ENCODE data around the gene SIGLEC10. TPM values are rescaled to one million over a fixed set of nuclear protein-coding genes. Genes with fewer than 3 reads are reported as not detected.

SIGLEC10 gene
- total and polyA plus RNA-seq, 2 of the 4 experiments (the other 2 are of a cell fraction), result not detected

- H3K36me3 ChIP-seq (ENCODE audit: control insufficient read depth, insufficient read depth, low read length), result no peaks in the 10 kb centered on the region
- WGBS, 2 experiments (ENCODE audit: extremely low coverage in 2 of 2, insufficient read length in 1 of 2), result no CpG with 5 or more reads among the region's 5 CpGs
- no peaks in the 10 kb centered on the region for H3K27me3 ChIP-seq (ENCODE audit: control insufficient read depth, insufficient read depth, low read length)
- H2BK5ac ChIP-seq (ENCODE audit: low read depth, low read length, poor library complexity, severe bottlenecking), result no peak overlapping the region
- H3K56ac ChIP-seq (ENCODE audit: extremely low read depth, insufficient read depth, low read length), result no peak overlapping the region
- DNase-seq (no peak), ATAC-seq (ENCODE audit: low read depth) (no peak)
- in situ Hi-C loops (cut with MboI; ENCODE audit: low sequenced_read_pairs) (no loop called here), intact Hi-C loops (cut with micrococcal nuclease) (no loop called here), dilution Hi-C loops (cut with HindIII; ENCODE audit: low sequenced_read_pairs, unreplicated experiment) (no loop called here)
- H3K4me2 ChIP-seq (ENCODE audit: low read depth, low read length), result no peak overlapping the region
- 0 out of 4 replicates have a peak, but pooled peaks cover 0 to 6% of the 10 kb centered on the region in 2 experiments for H3K79me1 ChIP-seq (ENCODE audit: low read depth in 1 of 2, low read length in 2 of 2)
- H3K23ac ChIP-seq (ENCODE audit: low read depth, low read length), result no peak overlapping the region
- no peak overlapping the region for H3K27ac ChIP-seq (ENCODE audit: insufficient read depth, low read length)
- H2AK5ac ChIP-seq (ENCODE audit: low read depth, low read length), result no peak overlapping the region
- H3K4me1 ChIP-seq (ENCODE audit: control insufficient read depth, insufficient read depth, low read length), result no peaks in the 10 kb centered on the region
- BruUV-seq (replicated peaks), result no TSS peak
- H2AFZ ChIP-seq (replicated peaks; ENCODE audit: low read length, poor library complexity), result no peak overlapping the region
- H3K4me3 ChIP-seq (ENCODE audit: insufficient read depth, low read depth, low read length), result no peak overlapping the region
- H4K91ac ChIP-seq (ENCODE audit: insufficient read depth, low read depth, low read length), result no peak overlapping the region
- ChIA-PET CTCF (interaction anchor here (1.2 to 1.9 kb wide), 2 partner anchors 23 to 262 kb away, joined by 4 read pairs; no protein-coding TSS in a partner anchor), POLR2A (ENCODE audit: unreplicated experiment) (no interaction called here)
- no peak overlapping the region for H2BK120ac ChIP-seq (ENCODE audit: low read depth, low read length)
- no peak overlapping the region for H3K18ac ChIP-seq (ENCODE audit: low read depth, low read length)
- no peak overlapping the region for H3K14ac ChIP-seq (replicated peaks; ENCODE audit: low read depth, low read length)
- H4K5ac ChIP-seq (ENCODE audit: low read depth, low read length), result no peak overlapping the region
- no peaks in the 10 kb centered on the region for H4K20me1 ChIP-seq (ENCODE audit: insufficient read depth, low read length)
- H2BK15ac ChIP-seq (ENCODE audit: low read depth, low read length), result no peak overlapping the region
- no peaks in the 10 kb centered on the region; the same call in 1 of the 2 replicates for H3K9me1 ChIP-seq (ENCODE audit: insufficient read depth, low read length)
- peaks cover 10% of the 10 kb centered on the region for H3K9me3 ChIP-seq (ENCODE audit: control insufficient read depth, insufficient read depth, low read length)
- no peak overlapping the region for H2AK9ac ChIP-seq (replicated peaks; ENCODE audit: low read depth, low read length, poor library complexity)
- no peak overlapping the region for H2BK20ac ChIP-seq (ENCODE audit: low read depth, low read length)
- H4K8ac ChIP-seq (ENCODE audit: low read depth in 2 of 2, low read length in 2 of 2), result no peak overlapping the region
- no peak overlapping the region for H3K9ac ChIP-seq (ENCODE audit: low read depth, low read length)
- no peak overlapping the region for H3K4ac ChIP-seq (ENCODE audit: low read depth, low read length)
- TF ChIP-seq, protein P1, sequence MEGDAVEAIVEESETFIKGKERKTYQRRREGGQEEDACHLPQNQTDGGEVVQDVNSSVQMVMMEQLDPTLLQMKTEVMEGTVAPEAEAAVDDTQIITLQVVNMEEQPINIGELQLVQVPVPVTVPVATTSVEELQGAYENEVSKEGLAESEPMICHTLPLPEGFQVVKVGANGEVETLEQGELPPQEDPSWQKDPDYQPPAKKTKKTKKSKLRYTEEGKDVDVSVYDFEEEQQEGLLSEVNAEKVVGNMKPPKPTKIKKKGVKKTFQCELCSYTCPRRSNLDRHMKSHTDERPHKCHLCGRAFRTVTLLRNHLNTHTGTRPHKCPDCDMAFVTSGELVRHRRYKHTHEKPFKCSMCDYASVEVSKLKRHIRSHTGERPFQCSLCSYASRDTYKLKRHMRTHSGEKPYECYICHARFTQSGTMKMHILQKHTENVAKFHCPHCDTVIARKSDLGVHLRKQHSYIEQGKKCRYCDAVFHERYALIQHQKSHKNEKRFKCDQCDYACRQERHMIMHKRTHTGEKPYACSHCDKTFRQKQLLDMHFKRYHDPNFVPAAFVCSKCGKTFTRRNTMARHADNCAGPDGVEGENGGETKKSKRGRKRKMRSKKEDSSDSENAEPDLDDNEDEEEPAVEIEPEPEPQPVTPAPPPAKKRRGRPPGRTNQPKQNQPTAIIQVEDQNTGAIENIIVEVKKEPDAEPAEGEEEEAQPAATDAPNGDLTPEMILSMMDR (conservative IDR thresholded peaks at IDR 0.05; ENCODE audit: low read depth, low read length), result no peak
- TF ChIP-seq RAD21 (IDR thresholded peaks at IDR 0.05; ENCODE audit: low read length) (no peak), RFX5 (IDR thresholded peaks at IDR 0.05; ENCODE audit: low read depth, low read length) (no peak), USF2 (IDR thresholded peaks at IDR 0.05; ENCODE audit: low read depth, low read length) (no peak), POLR2A (IDR thresholded peaks at IDR 0.05; ENCODE audit: low read depth, low read length) (no peak), BHLHE40 (IDR thresholded peaks at IDR 0.05; ENCODE audit: low read depth, low read length) (no peak), MAFK (IDR thresholded peaks at IDR 0.05; ENCODE audit: low read depth, low read length) (no peak), RCOR1 (IDR thresholded peaks at IDR 0.05; ENCODE audit: insufficient replicate concordance, low read length) (no peak), SMC3 (IDR thresholded peaks at IDR 0.05; ENCODE audit: low read depth, low read length) (no peak), MAZ (IDR thresholded peaks at IDR 0.05; ENCODE audit: borderline replicate concordance, low read depth, low read length) (no peak), MXI1 (IDR thresholded peaks at IDR 0.05; ENCODE audit: borderline replicate concordance, low read depth, low read length) (no peak), CHD1 (IDR thresholded peaks at IDR 0.05; ENCODE audit: low read depth, low read length) (no peak), ELK1 (IDR thresholded peaks at IDR 0.05; ENCODE audit: borderline replicate concordance, low read depth, low read length) (no peak), FOS (IDR thresholded peaks at IDR 0.05; ENCODE audit: low read depth, low read length) (no peak), NFE2L2 (IDR thresholded peaks at IDR 0.05; ENCODE audit: low read depth, low read length) (no peak), CEBPB (IDR thresholded peaks at IDR 0.05; ENCODE audit: low read depth, low read length) (no peak)
These were observed 18.2 kb downstream of the SIGLEC10 start for GRCh38 chr19:51399231-51399630.

Data from IMR-90 (cell line).